HG02571 (cell line): Measurements from ENCODE around the gene MPP1.

ENCODE experiments used
- ATAC-seq: cut with Tn5 transposase; IDR thresholded peaks from one replicate; pipeline ENCODE4 v1.9.1; 2021; ENCODE audit warnings: mild to moderate bottlenecking, moderate library complexity; ENCODE audit not compliant: unreplicated experiment

MPP1 gene

GRCh38 chrX:154813801-154814200, 8.5 kb upstream of the MPP1 start:
- no peak for ATAC-seq

GRCh38 chrX:154812341-154813101, 7.2 kb upstream of the MPP1 start:
- ATAC-seq: no peak

- no peak for ATAC-seq
Measured at GRCh38 chrX:154809939-154810665, 4.8 kb upstream of the MPP1 start.

GRCh38 chrX:154806837-154807501, 1.7 kb upstream of the MPP1 start:
- no peak for ATAC-seq

- ATAC-seq: no peak
Measured at GRCh38 chrX:154805696-154806091, 409 bp upstream of the MPP1 start.

- ATAC-seq: no peak
Measured at GRCh38 chrX:154804261-154804956, 876 bp downstream of the MPP1 start.

GRCh38 chrX:154802947-154803346, 2.3 kb downstream of the MPP1 start:
- ATAC-seq: no peak

- ATAC-seq: no peak
Measured at GRCh38 chrX:154800478-154801210, 4.6 kb downstream of the MPP1 start.

- no peak for ATAC-seq
Measured at GRCh38 chrX:154799556-154800348, 5.5 kb downstream of the MPP1 start.

GRCh38 chrX:154797006-154797405, 8.3 kb downstream of the MPP1 start:
- no peak for ATAC-seq

GRCh38 chrX:154795016-154795415, 10.3 kb downstream of the MPP1 start:
- no peak for ATAC-seq

- ATAC-seq: no peak
Measured at GRCh38 chrX:154793084-154793795, 12.0 kb downstream of the MPP1 start.

- ATAC-seq: no peak
Measured at GRCh38 chrX:154791939-154792338, 13.3 kb downstream of the MPP1 start.

- ATAC-seq: no peak
Measured at GRCh38 chrX:154791467-154791866, 13.8 kb downstream of the MPP1 start.

GRCh38 chrX:154785716-154786115, 19.6 kb downstream of the MPP1 start:
- ATAC-seq: no peak

- no peak for ATAC-seq
Measured at GRCh38 chrX:154784149-154784995, 20.9 kb downstream of the MPP1 start.

- no peak for ATAC-seq
Measured at GRCh38 chrX:154780968-154781367, 24.3 kb downstream of the MPP1 start.

GRCh38 chrX:154779261-154779660, 26.0 kb downstream of the MPP1 start:
- no peak for ATAC-seq
